ENCODE data around the gene CTDSPL. TPM values are rescaled to one million over a fixed set of nuclear protein-coding genes. Genes with fewer than 3 reads are reported as not detected.

Gene CTDSPL
- total RNA-seq, 4 donors from 2014 or later: 39.8 to 105 (median 56.2) TPM

DNA sequence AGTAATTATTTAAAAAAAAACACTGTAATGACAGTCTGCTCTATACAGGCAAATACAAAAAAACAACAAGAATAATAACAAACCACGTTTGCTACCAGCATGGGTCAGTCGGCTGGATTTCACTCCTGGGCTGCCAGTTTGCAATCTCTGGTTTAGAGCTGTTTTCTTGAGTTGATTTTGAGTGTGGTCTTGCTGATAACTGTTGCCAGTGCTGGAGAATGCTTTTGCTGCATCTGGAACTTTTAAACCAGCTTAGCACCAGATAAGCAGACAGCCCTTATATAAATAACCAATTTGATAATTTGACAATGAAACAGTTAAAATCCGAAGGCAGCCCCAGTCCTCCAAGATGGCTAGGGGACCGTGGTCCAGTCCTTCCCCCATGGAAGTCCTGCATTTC lies 14.0 kb upstream of the CTDSPL start:
- no peak for DNase-seq
- Histone ChIP-seq H3K4me3 (no peak overlapping the region), H3K36me3 (no peaks in the 10 kb centered on the region), H3K9me3 (no peaks in the 10 kb centered on the region), H3K4me1 (no peaks in the 10 kb centered on the region), H3K27ac (no peak overlapping the region), H3K27me3 (no peaks in the 10 kb centered on the region)
- intact Hi-C loops (cut with DNase I; ENCODE audit: low total_unique reads): no loop called here
- in situ Hi-C loops (cut with MboI; ENCODE audit: low pct_ligation_motif_present in 1 of 4, low pct_unique_long_range_greater_than_20kb in 1 of 4, low sequenced_read_pairs in 3 of 4): no loop called here
- WGBS, 2 donors (ENCODE audit: low coverage in 1 of 2): 46 to 72% methylated on average over 4 of the region's 4 CpGs
- TF ChIP-seq, protein P1, sequence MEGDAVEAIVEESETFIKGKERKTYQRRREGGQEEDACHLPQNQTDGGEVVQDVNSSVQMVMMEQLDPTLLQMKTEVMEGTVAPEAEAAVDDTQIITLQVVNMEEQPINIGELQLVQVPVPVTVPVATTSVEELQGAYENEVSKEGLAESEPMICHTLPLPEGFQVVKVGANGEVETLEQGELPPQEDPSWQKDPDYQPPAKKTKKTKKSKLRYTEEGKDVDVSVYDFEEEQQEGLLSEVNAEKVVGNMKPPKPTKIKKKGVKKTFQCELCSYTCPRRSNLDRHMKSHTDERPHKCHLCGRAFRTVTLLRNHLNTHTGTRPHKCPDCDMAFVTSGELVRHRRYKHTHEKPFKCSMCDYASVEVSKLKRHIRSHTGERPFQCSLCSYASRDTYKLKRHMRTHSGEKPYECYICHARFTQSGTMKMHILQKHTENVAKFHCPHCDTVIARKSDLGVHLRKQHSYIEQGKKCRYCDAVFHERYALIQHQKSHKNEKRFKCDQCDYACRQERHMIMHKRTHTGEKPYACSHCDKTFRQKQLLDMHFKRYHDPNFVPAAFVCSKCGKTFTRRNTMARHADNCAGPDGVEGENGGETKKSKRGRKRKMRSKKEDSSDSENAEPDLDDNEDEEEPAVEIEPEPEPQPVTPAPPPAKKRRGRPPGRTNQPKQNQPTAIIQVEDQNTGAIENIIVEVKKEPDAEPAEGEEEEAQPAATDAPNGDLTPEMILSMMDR (IDR thresholded peaks at IDR 0.05): no peak
- TF ChIP-seq EP300 (IDR thresholded peaks at IDR 0.05; ENCODE audit: low read depth) (no peak), POLR2AphosphoS5 (IDR thresholded peaks at IDR 0.05) (no peak), POLR2A (IDR thresholded peaks at IDR 0.05) (no peak)

DNA sequence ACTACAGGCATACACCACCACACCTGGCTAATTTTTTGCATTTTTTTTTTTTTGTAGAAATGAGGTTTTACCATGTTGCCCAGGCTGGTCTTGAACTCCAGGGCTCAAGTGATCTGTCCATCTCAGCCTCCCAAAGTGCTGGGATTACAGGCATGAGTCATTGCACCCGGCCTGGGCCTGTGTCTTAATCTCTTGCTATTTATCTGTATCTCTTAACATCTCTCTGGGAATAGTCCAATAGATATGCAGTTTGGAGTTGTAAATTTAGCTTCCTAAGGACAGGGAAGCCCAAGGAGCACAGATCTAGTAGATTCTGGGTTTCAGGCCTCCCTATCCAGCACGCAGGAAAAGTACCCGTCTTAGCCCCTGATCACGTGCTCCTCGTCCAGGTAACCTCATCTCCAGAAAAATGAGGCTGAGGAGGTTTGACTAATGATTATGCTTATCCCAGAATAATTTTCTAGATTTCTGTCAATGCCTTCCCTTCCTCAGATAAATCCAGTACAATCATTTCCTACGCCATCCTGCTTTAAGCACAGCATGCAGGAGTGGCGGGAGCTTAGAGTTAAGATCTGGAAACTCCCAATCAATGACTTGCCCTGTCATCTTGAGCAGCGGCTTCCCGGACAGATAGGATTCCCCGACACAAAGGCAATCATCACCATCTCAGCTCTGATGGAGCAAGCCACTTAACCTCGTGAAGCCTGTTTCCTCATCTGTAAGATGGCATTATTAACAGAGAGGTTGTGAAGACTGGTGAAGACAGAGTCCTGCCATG lies 12.3 kb upstream of the CTDSPL start:
- WGBS, 2 donors (ENCODE audit: low coverage in 1 of 2): 84 to 93% methylated on average over 6 to 11 of the region's 11 CpGs
- no peaks in the 10 kb centered on the region for H3K9me3 ChIP-seq
- TF ChIP-seq POLR2A (IDR thresholded peaks at IDR 0.05) (no peak), POLR2AphosphoS5 (IDR thresholded peaks at IDR 0.05) (no peak), EP300 (IDR thresholded peaks at IDR 0.05; ENCODE audit: low read depth) (no peak)
- TF ChIP-seq, protein P1 (IDR thresholded peaks at IDR 0.05): no peak
- no peak overlapping the region for H3K4me3 ChIP-seq
- peaks cover 0 to 10% (median 3%) of the 10 kb centered on the region in 4 donors for H3K4me1 ChIP-seq
- intact Hi-C loops (cut with DNase I; ENCODE audit: low total_unique reads): no loop called here
- H3K36me3 ChIP-seq: no peaks in the 10 kb centered on the region
- DNase-seq: no peak
- in situ Hi-C loops (cut with MboI; ENCODE audit: low pct_ligation_motif_present in 1 of 4, low pct_unique_long_range_greater_than_20kb in 1 of 4, low sequenced_read_pairs in 3 of 4): no loop called here
- no peak overlapping the region for H3K27ac ChIP-seq
- no peaks in the 10 kb centered on the region for H3K27me3 ChIP-seq

DNA sequence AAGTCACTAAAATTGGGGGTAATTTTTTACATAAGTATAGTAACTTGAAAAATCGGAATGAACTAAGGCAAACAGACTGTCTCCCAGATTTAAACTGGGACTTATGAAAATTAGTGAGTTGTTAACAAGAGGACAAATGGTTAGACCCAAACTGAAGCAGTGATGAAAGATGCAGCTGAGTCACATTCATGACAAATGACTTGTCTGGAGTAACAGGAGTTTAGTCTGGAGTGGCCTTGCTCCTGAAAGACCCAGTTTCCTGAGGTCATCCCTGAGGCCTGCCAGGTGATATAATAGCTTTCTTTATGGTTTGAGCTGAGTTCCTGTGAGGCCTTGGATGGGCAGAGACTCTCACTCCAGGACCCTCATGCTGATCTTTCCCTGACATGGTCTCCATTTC lies 9.6 kb upstream of the CTDSPL start:
- Histone ChIP-seq H3K36me3 (no peaks in the 10 kb centered on the region), H3K4me3 (no peak overlapping the region), H3K27me3 (no peaks in the 10 kb centered on the region), H3K9me3 (no peaks in the 10 kb centered on the region), H3K4me1 (peaks cover 0 to 16% (median 3%) of the 10 kb centered on the region in 4 donors), H3K27ac (no peak overlapping the region)
- no peak for DNase-seq
- in situ Hi-C loops (cut with MboI; ENCODE audit: low pct_ligation_motif_present in 1 of 4, low pct_unique_long_range_greater_than_20kb in 1 of 4, low sequenced_read_pairs in 3 of 4) (loop anchor here in 1 of 4 donors (10.0 kb wide), 1 partner anchor 113 kb away; no protein-coding TSS in a partner anchor), intact Hi-C loops (cut with DNase I; ENCODE audit: low total_unique reads) (no loop called here)
- 93% methylated on average over 1 of the region's 1 CpG; no CpG with 5 or more reads in 1 of the 2 donors for WGBS, 2 donors (ENCODE audit: low coverage in 1 of 2)
- TF ChIP-seq POLR2AphosphoS5 (IDR thresholded peaks at IDR 0.05) (no peak), EP300 (IDR thresholded peaks at IDR 0.05; ENCODE audit: low read depth) (no peak), POLR2A (IDR thresholded peaks at IDR 0.05) (no peak)
- TF ChIP-seq, protein P1 (IDR thresholded peaks at IDR 0.05): no peak

DNA sequence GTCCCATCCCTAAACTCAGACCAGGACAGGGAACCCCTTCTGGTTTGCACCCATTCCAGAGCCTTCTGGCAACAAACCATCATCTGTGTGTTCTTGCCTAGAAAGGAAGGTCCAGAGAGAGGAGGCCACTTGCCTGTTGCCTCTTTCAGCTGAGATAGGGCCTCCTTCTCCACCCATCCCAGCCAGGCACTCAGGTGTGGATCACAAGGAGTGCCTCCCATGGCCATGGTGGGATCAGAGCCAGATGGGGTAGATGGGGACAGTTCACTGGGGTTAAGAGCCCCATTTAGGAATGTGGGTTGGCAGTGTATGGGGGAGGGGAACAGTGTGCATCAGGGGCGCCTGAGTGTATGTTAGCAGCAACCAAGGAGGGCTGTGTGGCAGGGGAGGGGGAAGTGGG lies 8.9 kb upstream of the CTDSPL start:
- in situ Hi-C loops (cut with MboI; ENCODE audit: low pct_ligation_motif_present in 1 of 4, low pct_unique_long_range_greater_than_20kb in 1 of 4, low sequenced_read_pairs in 3 of 4): loop anchor here in 1 of 4 donors (10.0 kb wide), 1 partner anchor 112 kb away; no protein-coding TSS in a partner anchor

More for the DNA sequence above, 8.9 kb upstream of the CTDSPL start:
- WGBS, 2 donors (ENCODE audit: low coverage in 1 of 2): 67 to 89% methylated on average over 1 of the region's 1 CpG
- Histone ChIP-seq H3K36me3 (no peaks in the 10 kb centered on the region), H3K9me3 (no peaks in the 10 kb centered on the region), H3K4me3 (no peak overlapping the region), H3K27ac (no peak overlapping the region), H3K27me3 (no peaks in the 10 kb centered on the region), H3K4me1 (peaks cover 0 to 16% (median 3%) of the 10 kb centered on the region in 4 donors)
- TF ChIP-seq, protein P1 (IDR thresholded peaks at IDR 0.05): no peak
- no peak for TF ChIP-seq POLR2A (IDR thresholded peaks at IDR 0.05)
- no peak for TF ChIP-seq POLR2AphosphoS5 (IDR thresholded peaks at IDR 0.05)
- TF ChIP-seq EP300 (IDR thresholded peaks at IDR 0.05; ENCODE audit: low read depth): no peak
- no peak for DNase-seq
- intact Hi-C loops (cut with DNase I; ENCODE audit: low total_unique reads): no loop called here
